ENCODE results near the gene RECQL5.

- TF ChIP-seq POLR2A (IDR thresholded peaks at IDR 0.05; ENCODE audit: low read depth) (no peak), POLR2AphosphoS5 (IDR thresholded peaks at IDR 0.05) (peak; percentile 15 to 34), CTCF (IDR thresholded peaks at IDR 0.05) (no peak), EP300 (IDR thresholded peaks at IDR 0.05) (no peak)
Measured at GRCh38 chr17:75707079-75707571, 40.2 kb upstream of the RECQL5 start.

Measured in esophagus muscularis mucosa (tissue), 4 donors.